ENCODE measurements around the gene MAP1B. TPM values are rescaled to one million over a fixed set of nuclear protein-coding genes. Genes with fewer than 3 reads are reported as not detected.

The MAP1B gene
- total and polyA plus RNA-seq, 2 of the 4 experiments (the other 2 are of a cell fraction): 41.1 to 183 TPM

DNA sequence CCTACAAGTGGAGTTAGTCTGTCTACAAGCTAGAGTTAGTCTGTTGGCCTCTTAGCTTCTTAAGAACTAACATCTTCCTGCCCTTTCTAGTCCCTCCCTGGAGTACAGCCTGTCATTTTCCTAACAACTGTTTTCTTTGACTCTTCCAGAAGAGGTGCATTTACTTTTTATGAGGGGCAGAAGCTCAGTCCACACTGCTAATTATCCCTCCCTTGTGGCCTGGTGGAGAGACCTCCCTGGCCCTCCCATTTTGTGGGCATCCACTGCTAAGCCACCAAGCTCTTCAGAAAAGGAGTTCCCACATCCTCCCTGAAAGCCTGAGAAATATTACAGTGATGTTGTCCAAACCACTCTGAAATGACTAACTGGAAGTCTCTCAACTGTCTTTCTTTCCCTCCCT is 8.0 kb downstream of the MAP1B start:
- H3K9me3 ChIP-seq (ENCODE audit: control insufficient read depth, insufficient read depth, low read length): peaks cover 3% of the 10 kb centered on the region
- peaks cover 9% of the 10 kb centered on the region for H3K9me1 ChIP-seq (ENCODE audit: insufficient read depth, low read length)
- dilution Hi-C loops (cut with HindIII; ENCODE audit: low sequenced_read_pairs, unreplicated experiment) (no loop called here), in situ Hi-C loops (cut with MboI; ENCODE audit: low sequenced_read_pairs) (no loop called here), intact Hi-C loops (cut with micrococcal nuclease) (no loop called here)
- no peak overlapping the region for H2BK5ac ChIP-seq (ENCODE audit: low read depth, low read length, poor library complexity, severe bottlenecking)
- no peak overlapping the region for H3K14ac ChIP-seq (replicated peaks; ENCODE audit: low read depth, low read length)
- no peak for DNase-seq
- BruUV-seq (replicated peaks): no TSS peak
- H3K4ac ChIP-seq (ENCODE audit: low read depth, low read length): no peak overlapping the region
- CTCF ChIA-PET: no interaction called here
- no peak overlapping the region for H3K56ac ChIP-seq (ENCODE audit: extremely low read depth, insufficient read depth, low read length)
- no peak overlapping the region for H4K91ac ChIP-seq (ENCODE audit: insufficient read depth, low read depth, low read length)
- POLR2A ChIA-PET (ENCODE audit: unreplicated experiment): no interaction called here
- no peak overlapping the region for H3K23ac ChIP-seq (ENCODE audit: low read depth, low read length)
- no peak overlapping the region for H3K4me2 ChIP-seq (ENCODE audit: low read depth, low read length)
- H2AFZ ChIP-seq (replicated peaks; ENCODE audit: low read length, poor library complexity): no peak overlapping the region
- peaks cover 7% of the 10 kb centered on the region for H3K4me1 ChIP-seq (ENCODE audit: control insufficient read depth, insufficient read depth, low read length)
- H3K27me3 ChIP-seq (ENCODE audit: control insufficient read depth, insufficient read depth, low read length): no peaks in the 10 kb centered on the region
- H2AK9ac ChIP-seq (replicated peaks; ENCODE audit: low read depth, low read length, poor library complexity): no peak overlapping the region
- no peak overlapping the region for H3K9ac ChIP-seq (ENCODE audit: low read depth, low read length)
- peaks cover 43% of the 10 kb centered on the region; the same call in 1 of the 2 replicates for H4K20me1 ChIP-seq (ENCODE audit: insufficient read depth, low read length)
- no peak overlapping the region for H3K27ac ChIP-seq (ENCODE audit: insufficient read depth, low read length)
- H3K36me3 ChIP-seq (ENCODE audit: control insufficient read depth, insufficient read depth, low read length): peaks cover 17% of the 10 kb centered on the region
- H3K18ac ChIP-seq (ENCODE audit: low read depth, low read length): no peak overlapping the region
- no peak for TF ChIP-seq RCOR1 (IDR thresholded peaks at IDR 0.05; ENCODE audit: insufficient replicate concordance, low read length)
- TF ChIP-seq MXI1 (IDR thresholded peaks at IDR 0.05; ENCODE audit: borderline replicate concordance, low read depth, low read length): no peak
- TF ChIP-seq SMC3 (IDR thresholded peaks at IDR 0.05; ENCODE audit: low read depth, low read length): no peak
- TF ChIP-seq POLR2A (IDR thresholded peaks at IDR 0.05; ENCODE audit: low read depth, low read length): no peak
- no peak for TF ChIP-seq FOS (IDR thresholded peaks at IDR 0.05; ENCODE audit: low read depth, low read length)
- TF ChIP-seq CHD1 (IDR thresholded peaks at IDR 0.05; ENCODE audit: low read depth, low read length): no peak
- no peak for TF ChIP-seq MAFK (IDR thresholded peaks at IDR 0.05; ENCODE audit: low read depth, low read length)
- TF ChIP-seq, protein P1, sequence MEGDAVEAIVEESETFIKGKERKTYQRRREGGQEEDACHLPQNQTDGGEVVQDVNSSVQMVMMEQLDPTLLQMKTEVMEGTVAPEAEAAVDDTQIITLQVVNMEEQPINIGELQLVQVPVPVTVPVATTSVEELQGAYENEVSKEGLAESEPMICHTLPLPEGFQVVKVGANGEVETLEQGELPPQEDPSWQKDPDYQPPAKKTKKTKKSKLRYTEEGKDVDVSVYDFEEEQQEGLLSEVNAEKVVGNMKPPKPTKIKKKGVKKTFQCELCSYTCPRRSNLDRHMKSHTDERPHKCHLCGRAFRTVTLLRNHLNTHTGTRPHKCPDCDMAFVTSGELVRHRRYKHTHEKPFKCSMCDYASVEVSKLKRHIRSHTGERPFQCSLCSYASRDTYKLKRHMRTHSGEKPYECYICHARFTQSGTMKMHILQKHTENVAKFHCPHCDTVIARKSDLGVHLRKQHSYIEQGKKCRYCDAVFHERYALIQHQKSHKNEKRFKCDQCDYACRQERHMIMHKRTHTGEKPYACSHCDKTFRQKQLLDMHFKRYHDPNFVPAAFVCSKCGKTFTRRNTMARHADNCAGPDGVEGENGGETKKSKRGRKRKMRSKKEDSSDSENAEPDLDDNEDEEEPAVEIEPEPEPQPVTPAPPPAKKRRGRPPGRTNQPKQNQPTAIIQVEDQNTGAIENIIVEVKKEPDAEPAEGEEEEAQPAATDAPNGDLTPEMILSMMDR (conservative IDR thresholded peaks at IDR 0.05; ENCODE audit: low read depth, low read length): no peak
- no peak for TF ChIP-seq CEBPB (IDR thresholded peaks at IDR 0.05; ENCODE audit: low read depth, low read length)
- no peak overlapping the region for H2BK20ac ChIP-seq (ENCODE audit: low read depth, low read length)
- peaks cover 27 to 64% of the 10 kb centered on the region in 2 experiments for H3K79me1 ChIP-seq (ENCODE audit: low read depth in 1 of 2, low read length in 2 of 2)
- no peak overlapping the region for H2AK5ac ChIP-seq (ENCODE audit: low read depth, low read length)
- no peak overlapping the region for H2BK15ac ChIP-seq (ENCODE audit: low read depth, low read length)
- H2BK120ac ChIP-seq (ENCODE audit: low read depth, low read length): no peak overlapping the region
- H3K4me3 ChIP-seq (ENCODE audit: insufficient read depth, low read depth, low read length): no peak overlapping the region
- no peak overlapping the region for H4K5ac ChIP-seq (ENCODE audit: low read depth, low read length)
- no peak for ATAC-seq (ENCODE audit: low read depth)
- no peak overlapping the region for H4K8ac ChIP-seq (ENCODE audit: low read depth in 2 of 2, low read length in 2 of 2)
